Psoas muscle (tissue), 8 donors: ENCODE data around the gene OSBP2. TPM values are rescaled to one million over a fixed set of nuclear protein-coding genes. Genes with fewer than 3 reads are reported as not detected.

Source experiments
- ATAC-seq, 4 donors: fragments of 200-7000 bp; cut with Tn5 transposase; one replicate each; pipeline ENCODE4 v1.9.1; 2020; ENCODE audit warnings: moderate library complexity in 3 of 4, mild to moderate bottlenecking in 2 of 4
- DNase-seq, 2 donors: peaks; one replicate each; pipeline ENCODE4 v3.0.0-alpha.2; 2020
- H3K27ac ChIP-seq: fragments of 200-600 bp; one replicate; pipeline ENCODE4 v1.8.0; 2022
- H3K27me3 ChIP-seq, 3 donors: fragments of 200-600 bp in 1 of 3; one replicate each; pipeline versions ENCODE4 v1.6.1 to v1.8.0; 2013 to 2022; ENCODE audit warnings: low read length in 2 of 3, mild to moderate bottlenecking in 2 of 3, moderate library complexity in 1 of 3; ENCODE audit not compliant: insufficient read depth in 3 of 3
- H3K36me3 ChIP-seq, 2 donors: fragments of 200-600 bp in 1 of 2; one replicate each; pipeline versions ENCODE4 v1.6.1 to v1.8.0; 2013 to 2022; ENCODE audit warnings: low read depth in 1 of 2, mild to moderate bottlenecking in 1 of 2, moderate library complexity in 1 of 2; ENCODE audit not compliant: insufficient read depth in 1 of 2
- H3K4me1 ChIP-seq: fragments of 200-600 bp; one replicate; pipeline ENCODE4 v1.8.0; 2022
- H3K4me3 ChIP-seq: fragments of 200-600 bp; one replicate; pipeline ENCODE4 v1.8.0; 2022; ENCODE audit warnings: mild to moderate bottlenecking
- H3K9me3 ChIP-seq: fragments of 200-600 bp; one replicate; pipeline ENCODE4 v1.8.0; 2022
- CTCF ChIP-seq: fragments of 200-600 bp; IDR thresholded peaks from one replicate; pipeline ENCODE4 v1.8.0; 2022; ENCODE audit warnings: antibody characterized with exemption
- WGBS, 3 donors: extraction: QIAGEN DNeasy Blood & Tissue Kit; methylation state at CpG; one replicate each; pipeline versions ENCODE4 v1.1.6 to v1.1.7; 2013; 5-methylcytosine and 5-hydroxymethylcytosine counted together
- intact Hi-C, 2 donors: fragments of 100-400 bp; cut with DNase I; formaldehyde crosslinking; loops; one replicate each; pipeline versions ENCODE4 v1.11.0 to v1.14.2; 2022
- polyA plus RNA-seq, 3 donors: library from polyadenylated mRNA; stranded (reverse); fragments of 200-250 nt; gene quantifications; one replicate each; pipeline ENCODE4 v1.2.3, GENCODE V29; 2013
- total RNA-seq, 4 donors: library from RNA; stranded (reverse); fragmentation: NEBNext Ultra II Directional in 2 of 4; extraction: Animal tissue kit (Norgen Biotek cat#: 25700) in 2 of 4; gene quantifications; one replicate each; pipeline versions ENCODE4 v1.2.1 to v1.2.4, GENCODE V29; 2021 to 2023
- donor health status: healthy with polysubstance abuse.
- donor health status: DM: no; HTN: no; CAD: no; lungs with moderate emphysema.
- donor health status: Bipolar disorder and iron deficiency.
- donor health status: healthy.
- donor health status: DM: yes; HTN: yes; CAD: no.
- donor health status: DM: no; HTN: no; CAD: no.
- donor health status: DM: no; HTN: no; CAD: no.
- donor health status: DM: yes; HTN: yes; CAD: no.

OSBP2 gene
- total and polyA plus RNA-seq, 7 donors = 0.27 to 8.2 (median 2.5) TPM

- no peak for ATAC-seq
- no peak for TF ChIP-seq CTCF
- intact Hi-C loops = no loop called here
- Histone ChIP-seq H3K4me3 (no peak overlapping the region), H3K27me3 (peaks cover 0 to 1% (median 0%) of the 10 kb centered on the region in 3 donors), H3K4me1 (peaks cover under 1% of the 10 kb centered on the region), H3K27ac (no peak overlapping the region), H3K36me3 (no peaks in the 10 kb centered on the region), H3K9me3 (no peaks in the 10 kb centered on the region)
- WGBS, 3 donors = 88 to 92% (median 89%) methylated on average over 6 of the region's 6 CpGs
- no peak for DNase-seq
These were observed 133.0 kb downstream of the OSBP2 start for GRCh38 chr22:30827646-30828045.

DNA sequence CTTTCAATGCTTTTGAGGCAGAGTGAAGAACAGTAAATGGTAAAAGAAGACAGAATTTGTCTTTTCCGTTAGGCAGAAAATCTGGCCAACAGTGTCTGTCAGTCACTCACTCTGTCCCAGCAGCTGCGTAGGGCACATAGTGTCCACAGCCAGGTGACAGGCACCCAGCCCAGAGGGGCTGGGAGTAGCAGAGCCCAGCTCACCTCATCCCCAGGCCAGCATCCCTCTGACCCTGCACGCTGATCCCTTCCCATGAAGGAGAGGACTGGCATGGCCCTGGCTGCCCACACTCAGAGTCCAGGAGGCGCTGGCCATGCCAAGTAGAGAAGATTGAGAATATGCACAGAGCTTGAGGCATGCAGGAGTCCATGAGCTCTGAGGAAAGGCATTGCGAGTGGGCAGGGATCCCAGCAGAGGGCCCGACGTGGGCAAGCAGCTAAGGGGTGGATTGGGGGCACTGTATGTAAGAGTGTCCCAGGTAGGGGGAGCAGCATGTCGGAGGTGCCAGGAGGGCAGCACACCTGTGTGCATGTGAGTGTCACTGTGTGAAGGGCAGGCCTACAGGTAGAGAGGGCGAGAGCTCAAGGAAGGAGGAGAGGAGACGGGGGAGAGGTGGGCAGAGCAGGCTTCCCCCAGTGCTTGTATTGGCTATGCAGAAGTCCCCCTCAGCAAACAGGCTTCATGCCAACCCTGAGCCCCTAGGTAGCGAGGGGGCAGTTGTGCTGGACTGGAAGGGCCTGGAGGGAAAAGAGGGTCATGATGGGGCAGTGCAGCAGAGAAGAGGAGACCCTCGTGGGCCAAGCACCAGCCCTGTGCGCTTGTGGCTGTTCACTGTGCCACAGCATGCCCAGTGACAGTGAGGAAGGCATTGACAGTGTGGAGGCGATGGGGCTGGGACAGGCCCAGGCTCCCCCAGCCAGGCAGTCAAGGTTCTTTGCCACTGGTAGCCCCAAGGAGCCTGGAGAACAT lies 133.8 kb downstream of the OSBP2 start:
- 69 to 89% (median 76%) methylated on average over 14 of the region's 14 CpGs for WGBS, 3 donors

DNA sequence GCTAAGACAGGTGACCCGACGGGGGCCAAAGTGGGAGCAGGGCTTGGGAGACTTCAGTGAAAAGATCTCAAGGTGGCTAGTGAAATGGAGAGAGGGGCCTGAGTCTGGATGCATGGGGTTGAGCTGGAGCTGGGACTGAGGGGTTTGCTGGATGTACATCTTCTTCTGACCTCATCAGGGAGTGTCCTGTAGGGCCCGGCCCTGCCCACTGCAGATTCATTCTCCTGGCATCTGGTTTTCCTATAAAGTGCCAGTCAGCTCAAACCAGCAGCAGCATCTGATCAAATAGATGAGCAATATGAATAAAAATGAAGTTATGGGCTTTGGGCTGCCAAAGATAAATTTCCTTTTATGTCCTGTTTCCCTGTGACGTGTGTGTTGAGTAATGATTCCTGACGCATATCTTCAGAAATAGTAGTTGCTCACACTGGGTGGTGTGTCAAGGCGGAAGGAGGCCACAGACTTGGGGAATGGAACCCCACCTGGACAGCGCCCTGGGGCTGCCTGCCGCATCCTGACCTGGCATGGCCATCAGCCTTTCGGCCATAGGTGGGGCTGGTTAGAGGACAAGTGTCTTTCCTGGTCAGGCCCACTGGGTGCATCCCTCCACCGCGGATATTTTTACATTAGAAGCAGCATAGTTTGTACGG lies 135.4 kb downstream of the OSBP2 start:
- H3K9me3 ChIP-seq = no peaks in the 10 kb centered on the region
- no peaks in the 10 kb centered on the region for H3K27me3 ChIP-seq
- peak in 1 of 4 donors; percentile 43 for ATAC-seq
- no peak overlapping the region for H3K27ac ChIP-seq
- no peak for DNase-seq
- no peak overlapping the region for H3K4me3 ChIP-seq
- intact Hi-C loops = no loop called here
- WGBS, 3 donors = 69 to 72% (median 71%) methylated on average over 12 of the region's 12 CpGs
- no peaks in the 10 kb centered on the region for H3K36me3 ChIP-seq
- H3K4me1 ChIP-seq = no peaks in the 10 kb centered on the region
- no peak for TF ChIP-seq CTCF

More for the DNA sequence above, 133.8 kb downstream of the OSBP2 start:
- ATAC-seq = peak in 2 of 4 donors; percentile 46 to 70
- Histone ChIP-seq H3K4me3 (no peak overlapping the region), H3K9me3 (no peaks in the 10 kb centered on the region), H3K27me3 (no peaks in the 10 kb centered on the region), H3K36me3 (no peaks in the 10 kb centered on the region), H3K27ac (no peak overlapping the region), H3K4me1 (no peaks in the 10 kb centered on the region)
- TF ChIP-seq CTCF = no peak
- intact Hi-C loops = no loop called here
- DNase-seq = no peak

GRCh38 chr22:30830907-30831306 lies 136.2 kb downstream of the OSBP2 start:
- no peak for TF ChIP-seq CTCF
- Histone ChIP-seq H3K27ac (no peak overlapping the region), H3K4me1 (no peaks in the 10 kb centered on the region), H3K9me3 (no peaks in the 10 kb centered on the region), H3K36me3 (no peaks in the 10 kb centered on the region), H3K27me3 (no peaks in the 10 kb centered on the region), H3K4me3 (no peak overlapping the region)
- intact Hi-C loops = no loop called here
- DNase-seq = no peak
- 29 to 31% (median 30%) methylated on average over 7 of the region's 7 CpGs for WGBS, 3 donors
- ATAC-seq = peak in 1 of 4 donors; percentile 64
